ENCODE results near the gene PCDH1.

PCDH1 gene

GRCh38 chr5:141875022-141875740 lies 3.0 kb downstream of the PCDH1 start:
- Histone ChIP-seq H3K4me3 (ENCODE audit: low read length) (no peak overlapping the region), H3K9me2 (replicated peaks; ENCODE audit: control insufficient read depth, low read length) (no peaks in the 10 kb centered on the region), H3K79me2 (ENCODE audit: control insufficient read depth, low read length) (no peaks in the 10 kb centered on the region), H3K4me1 (ENCODE audit: control insufficient read depth, low read length) (peaks cover 18% of the 10 kb centered on the region), H3K27ac (ENCODE audit: low read depth, low read length) (no peak overlapping the region), H3K36me3 (ENCODE audit: control insufficient read depth, low read length) (no peaks in the 10 kb centered on the region), H3K27me3 (ENCODE audit: control insufficient read depth, low read length) (peaks cover 87% of the 10 kb centered on the region), H4K20me1 (ENCODE audit: control insufficient read depth, insufficient read depth, low read depth, low read length) (no peaks in the 10 kb centered on the region), H3K9me3 (ENCODE audit: control insufficient read depth, insufficient read depth, low read length) (no peaks in the 10 kb centered on the region), H3F3A (ENCODE audit: control insufficient read depth, insufficient read depth) (no peaks in the 10 kb centered on the region), H3K4me2 (ENCODE audit: low read length) (no peak overlapping the region)
- TF ChIP-seq, protein P1, sequence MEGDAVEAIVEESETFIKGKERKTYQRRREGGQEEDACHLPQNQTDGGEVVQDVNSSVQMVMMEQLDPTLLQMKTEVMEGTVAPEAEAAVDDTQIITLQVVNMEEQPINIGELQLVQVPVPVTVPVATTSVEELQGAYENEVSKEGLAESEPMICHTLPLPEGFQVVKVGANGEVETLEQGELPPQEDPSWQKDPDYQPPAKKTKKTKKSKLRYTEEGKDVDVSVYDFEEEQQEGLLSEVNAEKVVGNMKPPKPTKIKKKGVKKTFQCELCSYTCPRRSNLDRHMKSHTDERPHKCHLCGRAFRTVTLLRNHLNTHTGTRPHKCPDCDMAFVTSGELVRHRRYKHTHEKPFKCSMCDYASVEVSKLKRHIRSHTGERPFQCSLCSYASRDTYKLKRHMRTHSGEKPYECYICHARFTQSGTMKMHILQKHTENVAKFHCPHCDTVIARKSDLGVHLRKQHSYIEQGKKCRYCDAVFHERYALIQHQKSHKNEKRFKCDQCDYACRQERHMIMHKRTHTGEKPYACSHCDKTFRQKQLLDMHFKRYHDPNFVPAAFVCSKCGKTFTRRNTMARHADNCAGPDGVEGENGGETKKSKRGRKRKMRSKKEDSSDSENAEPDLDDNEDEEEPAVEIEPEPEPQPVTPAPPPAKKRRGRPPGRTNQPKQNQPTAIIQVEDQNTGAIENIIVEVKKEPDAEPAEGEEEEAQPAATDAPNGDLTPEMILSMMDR (IDR thresholded peaks at IDR 0.05; ENCODE audit: low read depth, low read length, poor library complexity, severe bottlenecking) = no peak
- TF ChIP-seq EZH2phosphoT487 (IDR thresholded peaks at IDR 0.05; ENCODE audit: borderline replicate concordance, low read length) = no peak

DNA sequence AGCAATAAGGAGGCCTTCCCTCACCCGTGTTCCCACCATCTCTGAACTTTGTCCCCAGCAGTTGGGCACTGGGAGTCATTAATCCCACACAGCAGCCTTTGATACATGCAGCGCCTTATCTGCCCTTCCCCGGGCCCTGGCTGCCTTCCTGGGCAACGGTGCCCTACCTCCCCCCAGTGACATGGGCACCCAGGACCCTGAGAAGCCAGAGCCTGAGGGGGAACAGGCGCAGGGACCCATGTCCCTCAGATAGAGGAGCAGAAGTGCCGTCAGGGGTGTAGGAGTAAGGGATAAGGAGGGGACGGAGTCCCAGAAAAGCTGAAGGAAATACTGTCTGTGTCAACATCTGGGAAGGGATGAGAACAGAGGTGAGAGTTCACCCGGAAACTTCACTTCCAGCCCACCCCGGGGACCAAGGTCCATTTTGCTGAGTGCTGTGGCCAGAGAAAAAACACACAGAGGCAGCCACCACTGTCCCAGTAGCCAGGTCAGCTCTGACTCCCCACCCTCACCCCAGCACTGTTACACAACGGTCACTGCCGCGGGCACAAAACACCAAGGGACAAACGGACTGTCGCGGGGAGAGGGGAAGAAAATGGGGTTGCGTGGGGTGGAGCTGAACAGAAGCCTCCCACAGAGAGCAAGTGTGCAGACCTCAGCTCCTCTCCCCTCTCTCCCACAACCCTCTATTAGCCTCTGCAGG lies 3.8 kb downstream of the PCDH1 start:
- H3K27me3 ChIP-seq (ENCODE audit: control insufficient read depth, low read length) = peaks cover 87% of the 10 kb centered on the region
- no peaks in the 10 kb centered on the region for H4K20me1 ChIP-seq (ENCODE audit: control insufficient read depth, insufficient read depth, low read depth, low read length)
- no peaks in the 10 kb centered on the region for H3K79me2 ChIP-seq (ENCODE audit: control insufficient read depth, low read length)
- peaks cover 10% of the 10 kb centered on the region for H3K4me1 ChIP-seq (ENCODE audit: control insufficient read depth, low read length)
- H3K27ac ChIP-seq (ENCODE audit: low read depth, low read length) = no peak overlapping the region
- H3K36me3 ChIP-seq (ENCODE audit: control insufficient read depth, low read length) = no peaks in the 10 kb centered on the region
- no peaks in the 10 kb centered on the region for H3K9me3 ChIP-seq (ENCODE audit: control insufficient read depth, insufficient read depth, low read length)
- no peaks in the 10 kb centered on the region for H3F3A ChIP-seq (ENCODE audit: control insufficient read depth, insufficient read depth)
- no peak overlapping the region for H3K4me2 ChIP-seq (ENCODE audit: low read length)
- H3K4me3 ChIP-seq (ENCODE audit: low read length) = no peak overlapping the region
- H3K9me2 ChIP-seq (replicated peaks; ENCODE audit: control insufficient read depth, low read length) = no peaks in the 10 kb centered on the region
- TF ChIP-seq, protein P1 (IDR thresholded peaks at IDR 0.05; ENCODE audit: low read depth, low read length, poor library complexity, severe bottlenecking) = no peak
- TF ChIP-seq EZH2phosphoT487 (IDR thresholded peaks at IDR 0.05; ENCODE audit: borderline replicate concordance, low read length) = no peak

DNA sequence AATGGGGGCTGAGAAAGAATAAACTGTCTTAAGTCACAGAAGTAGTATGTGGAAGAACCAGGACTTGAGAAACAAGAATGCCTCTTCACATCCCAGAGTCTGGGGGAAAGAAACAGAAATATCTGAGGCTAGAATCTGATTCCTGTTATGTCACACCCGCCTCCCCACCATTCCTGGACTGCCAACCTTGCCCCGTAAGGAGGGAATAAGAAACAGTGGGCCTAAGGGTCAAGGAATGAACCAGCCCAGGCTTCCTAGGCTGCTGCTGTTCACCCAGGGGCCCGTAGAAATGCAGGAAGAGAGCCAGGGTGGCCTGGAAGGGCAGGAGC lies 4.3 kb downstream of the PCDH1 start:
- H3K27ac ChIP-seq (ENCODE audit: low read depth, low read length) = no peak overlapping the region
- H3K4me2 ChIP-seq (ENCODE audit: low read length) = no peak overlapping the region
- no peaks in the 10 kb centered on the region for H3F3A ChIP-seq (ENCODE audit: control insufficient read depth, insufficient read depth)
- TF ChIP-seq, protein P1 (IDR thresholded peaks at IDR 0.05; ENCODE audit: low read depth, low read length, poor library complexity, severe bottlenecking) = no peak
- no peak for TF ChIP-seq EZH2phosphoT487 (IDR thresholded peaks at IDR 0.05; ENCODE audit: borderline replicate concordance, low read length)
- H4K20me1 ChIP-seq (ENCODE audit: control insufficient read depth, insufficient read depth, low read depth, low read length) = no peaks in the 10 kb centered on the region
- no peak overlapping the region for H3K4me3 ChIP-seq (ENCODE audit: low read length)
- peaks cover 87% of the 10 kb centered on the region for H3K27me3 ChIP-seq (ENCODE audit: control insufficient read depth, low read length)
- H3K79me2 ChIP-seq (ENCODE audit: control insufficient read depth, low read length) = no peaks in the 10 kb centered on the region
- H3K36me3 ChIP-seq (ENCODE audit: control insufficient read depth, low read length) = no peaks in the 10 kb centered on the region
- no peaks in the 10 kb centered on the region for H3K9me2 ChIP-seq (replicated peaks; ENCODE audit: control insufficient read depth, low read length)
- no peaks in the 10 kb centered on the region for H3K9me3 ChIP-seq (ENCODE audit: control insufficient read depth, insufficient read depth, low read length)
- H3K4me1 ChIP-seq (ENCODE audit: control insufficient read depth, low read length) = peaks cover 5% of the 10 kb centered on the region

All from DOHH2 (cell line).